ENCODE measurements around the gene NXNL2.

- TF ChIP-seq CTCF (IDR thresholded peaks at IDR 0.05) (no peak), POLR2A (IDR thresholded peaks at IDR 0.05) (no peak)
Observed at GRCh38 chr9:88567870-88568269, 32.9 kb downstream of the NXNL2 start.

All from Peyer's patch (tissue), 4 donors.